HL-60 (cell line): ENCODE results near the gene CCDC6.
"Not testable (repeated sequence)": the region's sequence is repeated elsewhere in the genome, so short reads cannot be mapped to it uniquely, and the experiment has no call there.

Source experiments
- POLR2AphosphoS5 ChIP-seq: IDR thresholded peaks from 2 replicates; pipeline ENCODE4 v1.6.1; 2012; ENCODE audit warnings: low read depth
- SPI1 ChIP-seq: IDR thresholded peaks from 2 replicates; pipeline ENCODE4 v1.6.1; 2012; ENCODE audit warnings: low read depth, mild to moderate bottlenecking, borderline replicate concordance
- TF ChIP-seq, protein P1 (sequence below): IDR thresholded peaks from 2 replicates; pipeline ENCODE4 v1.6.1; 2012; ENCODE audit warnings: low read depth; ENCODE audit not compliant: insufficient replicate concordance
- TF ChIP-seq, protein P2 (sequence below): IDR thresholded peaks from one replicate; pipeline ENCODE4 v1.5.1; 2011; ENCODE audit warnings: low read length, control low read depth, inconsistent platforms; ENCODE audit not compliant: insufficient read depth

DNA sequence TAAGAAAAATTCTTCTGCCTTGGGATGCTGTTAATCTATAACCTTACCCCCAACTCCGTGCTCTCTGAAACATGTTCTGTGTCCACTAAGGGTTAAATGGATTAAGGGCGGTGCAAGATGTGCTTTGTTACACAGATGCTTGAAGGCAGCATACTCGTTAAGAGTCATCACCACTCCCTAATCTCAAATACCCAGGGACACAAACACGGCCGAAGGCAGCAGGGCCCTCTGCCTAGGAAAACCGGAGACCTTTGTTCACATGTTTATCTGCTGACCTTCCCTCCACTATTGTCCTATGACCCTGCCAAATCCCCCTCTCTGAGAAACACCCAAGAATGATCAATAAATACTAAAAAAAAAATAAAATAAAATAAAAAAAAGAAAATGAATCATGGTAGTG, 161.6 kb downstream of the CCDC6 start:
- TF ChIP-seq, protein P1, sequence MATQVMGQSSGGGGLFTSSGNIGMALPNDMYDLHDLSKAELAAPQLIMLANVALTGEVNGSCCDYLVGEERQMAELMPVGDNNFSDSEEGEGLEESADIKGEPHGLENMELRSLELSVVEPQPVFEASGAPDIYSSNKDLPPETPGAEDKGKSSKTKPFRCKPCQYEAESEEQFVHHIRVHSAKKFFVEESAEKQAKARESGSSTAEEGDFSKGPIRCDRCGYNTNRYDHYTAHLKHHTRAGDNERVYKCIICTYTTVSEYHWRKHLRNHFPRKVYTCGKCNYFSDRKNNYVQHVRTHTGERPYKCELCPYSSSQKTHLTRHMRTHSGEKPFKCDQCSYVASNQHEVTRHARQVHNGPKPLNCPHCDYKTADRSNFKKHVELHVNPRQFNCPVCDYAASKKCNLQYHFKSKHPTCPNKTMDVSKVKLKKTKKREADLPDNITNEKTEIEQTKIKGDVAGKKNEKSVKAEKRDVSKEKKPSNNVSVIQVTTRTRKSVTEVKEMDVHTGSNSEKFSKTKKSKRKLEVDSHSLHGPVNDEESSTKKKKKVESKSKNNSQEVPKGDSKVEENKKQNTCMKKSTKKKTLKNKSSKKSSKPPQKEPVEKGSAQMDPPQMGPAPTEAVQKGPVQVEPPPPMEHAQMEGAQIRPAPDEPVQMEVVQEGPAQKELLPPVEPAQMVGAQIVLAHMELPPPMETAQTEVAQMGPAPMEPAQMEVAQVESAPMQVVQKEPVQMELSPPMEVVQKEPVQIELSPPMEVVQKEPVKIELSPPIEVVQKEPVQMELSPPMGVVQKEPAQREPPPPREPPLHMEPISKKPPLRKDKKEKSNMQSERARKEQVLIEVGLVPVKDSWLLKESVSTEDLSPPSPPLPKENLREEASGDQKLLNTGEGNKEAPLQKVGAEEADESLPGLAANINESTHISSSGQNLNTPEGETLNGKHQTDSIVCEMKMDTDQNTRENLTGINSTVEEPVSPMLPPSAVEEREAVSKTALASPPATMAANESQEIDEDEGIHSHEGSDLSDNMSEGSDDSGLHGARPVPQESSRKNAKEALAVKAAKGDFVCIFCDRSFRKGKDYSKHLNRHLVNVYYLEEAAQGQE, result not testable (repeated sequence)
- TF ChIP-seq, protein P2, sequence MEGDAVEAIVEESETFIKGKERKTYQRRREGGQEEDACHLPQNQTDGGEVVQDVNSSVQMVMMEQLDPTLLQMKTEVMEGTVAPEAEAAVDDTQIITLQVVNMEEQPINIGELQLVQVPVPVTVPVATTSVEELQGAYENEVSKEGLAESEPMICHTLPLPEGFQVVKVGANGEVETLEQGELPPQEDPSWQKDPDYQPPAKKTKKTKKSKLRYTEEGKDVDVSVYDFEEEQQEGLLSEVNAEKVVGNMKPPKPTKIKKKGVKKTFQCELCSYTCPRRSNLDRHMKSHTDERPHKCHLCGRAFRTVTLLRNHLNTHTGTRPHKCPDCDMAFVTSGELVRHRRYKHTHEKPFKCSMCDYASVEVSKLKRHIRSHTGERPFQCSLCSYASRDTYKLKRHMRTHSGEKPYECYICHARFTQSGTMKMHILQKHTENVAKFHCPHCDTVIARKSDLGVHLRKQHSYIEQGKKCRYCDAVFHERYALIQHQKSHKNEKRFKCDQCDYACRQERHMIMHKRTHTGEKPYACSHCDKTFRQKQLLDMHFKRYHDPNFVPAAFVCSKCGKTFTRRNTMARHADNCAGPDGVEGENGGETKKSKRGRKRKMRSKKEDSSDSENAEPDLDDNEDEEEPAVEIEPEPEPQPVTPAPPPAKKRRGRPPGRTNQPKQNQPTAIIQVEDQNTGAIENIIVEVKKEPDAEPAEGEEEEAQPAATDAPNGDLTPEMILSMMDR, result not testable (repeated sequence)
- not testable (repeated sequence) for TF ChIP-seq SPI1, POLR2AphosphoS5
